Parathyroid adenoma (tissue), 2 donors: ENCODE results near the gene HELZ2.

Experiments used
- H2AFZ ChIP-seq: fragments of 300-600 bp; sonication (generic); one replicate; pipeline ENCODE4 v1.7.0; 2017; ENCODE audit warnings: antibody characterized with exemption, mild to moderate bottlenecking
- H3K27ac ChIP-seq: fragments of 300-600 bp; sonication (generic); one replicate; pipeline ENCODE4 v1.7.0; 2017
- H3K27me3 ChIP-seq: fragments of 300-600 bp; sonication (generic); one replicate; pipeline ENCODE4 v1.7.0; 2017; ENCODE audit warnings: low read length; ENCODE audit not compliant: control insufficient read depth, insufficient read depth
- H3K36me3 ChIP-seq: fragments of 300-600 bp; sonication (generic); one replicate; pipeline ENCODE4 v1.7.0; 2017; ENCODE audit warnings: low read length; ENCODE audit not compliant: control insufficient read depth, insufficient read depth
- H3K4me1 ChIP-seq: fragments of 300-600 bp; sonication (generic); one replicate; pipeline ENCODE4 v1.7.0; 2017; ENCODE audit warnings: control low read depth
- H3K4me2 ChIP-seq: fragments of 300-600 bp; sonication (generic); one replicate; pipeline ENCODE4 v1.7.0; 2017; ENCODE audit warnings: low read length
- H3K4me3 ChIP-seq: fragments of 300-600 bp; sonication (generic); one replicate; pipeline ENCODE4 v1.7.0; 2017; ENCODE audit warnings: low read depth, low read length
- H3K79me2 ChIP-seq: fragments of 300-600 bp; sonication (generic); one replicate; pipeline ENCODE4 v1.7.0; 2017; ENCODE audit warnings: control low read depth
- H3K9ac ChIP-seq: fragments of 300-600 bp; sonication (generic); one replicate; pipeline ENCODE4 v1.7.0; 2017; ENCODE audit warnings: mild to moderate bottlenecking
- H3K9me3 ChIP-seq: fragments of 300-600 bp; sonication (generic); one replicate; pipeline ENCODE4 v1.7.0; 2017; ENCODE audit warnings: low read length; ENCODE audit not compliant: control insufficient read depth
- TF ChIP-seq, protein P1 (sequence below): fragments of 300-600 bp; sonication (generic); IDR thresholded peaks from one replicate; pipeline ENCODE4 v1.7.0; 2017; ENCODE audit warnings: antibody characterized with exemption, mild to moderate bottlenecking
- donor health status: primary hyperparathyroidism.

HELZ2 gene

DNA sequence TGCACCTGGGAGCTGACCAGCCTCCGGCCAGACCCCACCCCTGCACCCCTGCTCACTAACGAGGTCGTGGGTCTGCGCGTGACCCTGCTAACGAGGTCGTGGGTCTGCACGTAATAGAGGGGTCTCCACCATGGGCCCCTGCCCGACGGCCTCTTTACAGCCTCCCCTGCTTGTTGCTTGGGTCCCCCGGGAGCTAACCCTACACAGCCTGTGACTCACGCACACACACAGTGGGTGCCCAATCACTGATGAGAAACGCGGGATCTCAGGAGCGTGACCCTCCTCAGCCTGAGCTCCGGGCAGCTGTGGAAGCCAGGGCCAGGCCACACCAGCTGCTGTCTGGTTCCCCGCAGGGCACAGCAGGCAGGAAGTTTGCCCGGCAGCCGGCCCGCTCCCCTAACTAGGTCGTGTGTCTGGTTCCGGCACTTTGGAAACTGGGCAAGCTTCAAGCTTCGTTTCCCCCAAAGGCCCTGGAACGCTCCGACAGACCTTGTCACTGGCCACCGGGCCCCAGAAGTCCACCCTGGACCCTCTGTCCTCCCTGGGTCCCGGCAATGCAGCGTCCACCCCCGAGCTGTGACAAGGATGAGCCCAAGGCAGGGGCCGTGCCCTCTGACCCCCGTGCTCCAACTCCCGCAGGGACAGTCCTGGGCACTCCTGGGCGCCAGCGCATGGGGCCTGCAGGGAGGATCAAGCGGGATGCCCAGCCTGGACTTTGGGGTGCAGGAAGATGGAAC is 37.6 kb downstream of the HELZ2 start:
- no peaks in the 10 kb centered on the region for H3K4me1 ChIP-seq

DNA sequence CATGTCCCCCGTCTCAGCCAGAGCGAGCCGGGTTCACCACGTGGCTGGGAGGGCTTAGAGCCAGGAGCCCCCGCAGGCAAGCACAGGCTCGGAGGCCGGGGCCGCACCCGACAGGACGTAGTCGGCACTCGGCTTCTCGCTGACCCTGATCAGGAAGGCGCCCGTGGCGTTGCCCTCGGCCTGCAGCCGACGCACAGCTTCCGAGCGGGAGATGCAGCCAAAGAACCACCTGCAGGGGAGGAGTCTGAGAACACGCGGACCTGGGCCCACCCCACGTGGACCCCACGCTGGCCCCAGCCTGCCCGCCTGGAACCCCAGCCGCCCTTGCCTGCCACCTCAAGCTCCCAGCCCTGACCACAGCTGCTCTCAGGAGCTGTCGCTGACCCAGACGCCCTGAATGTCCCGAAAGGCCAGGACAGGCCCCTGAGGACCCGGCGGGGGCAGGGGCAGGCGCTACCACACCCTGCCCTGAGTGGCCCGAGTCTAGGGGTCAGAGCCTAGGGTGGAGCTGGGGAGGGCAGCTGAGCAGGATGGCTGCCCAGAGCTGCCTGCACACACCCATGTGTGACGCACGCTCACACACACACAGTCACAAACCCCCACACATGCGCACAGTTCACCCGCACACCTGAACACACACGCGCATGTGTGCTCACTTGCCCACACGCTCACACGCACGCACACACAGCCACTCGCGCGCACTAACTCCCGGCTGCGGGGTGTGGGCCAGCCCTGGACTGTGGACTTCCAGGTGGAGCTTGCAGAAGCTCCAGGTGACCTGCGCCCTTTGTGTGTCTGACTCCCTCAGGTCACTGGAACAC is 39.0 kb downstream of the HELZ2 start:
- Histone ChIP-seq H2AFZ (no peak overlapping the region), H3K27me3 (no peaks in the 10 kb centered on the region), H3K9ac (no peak overlapping the region), H3K9me3 (no peaks in the 10 kb centered on the region), H3K4me1 (no peaks in the 10 kb centered on the region), H3K36me3 (no peaks in the 10 kb centered on the region), H3K79me2 (no peaks in the 10 kb centered on the region), H3K4me2 (no peak overlapping the region), H3K4me3 (no peak overlapping the region), H3K27ac (no peak overlapping the region)
- TF ChIP-seq, protein P1, sequence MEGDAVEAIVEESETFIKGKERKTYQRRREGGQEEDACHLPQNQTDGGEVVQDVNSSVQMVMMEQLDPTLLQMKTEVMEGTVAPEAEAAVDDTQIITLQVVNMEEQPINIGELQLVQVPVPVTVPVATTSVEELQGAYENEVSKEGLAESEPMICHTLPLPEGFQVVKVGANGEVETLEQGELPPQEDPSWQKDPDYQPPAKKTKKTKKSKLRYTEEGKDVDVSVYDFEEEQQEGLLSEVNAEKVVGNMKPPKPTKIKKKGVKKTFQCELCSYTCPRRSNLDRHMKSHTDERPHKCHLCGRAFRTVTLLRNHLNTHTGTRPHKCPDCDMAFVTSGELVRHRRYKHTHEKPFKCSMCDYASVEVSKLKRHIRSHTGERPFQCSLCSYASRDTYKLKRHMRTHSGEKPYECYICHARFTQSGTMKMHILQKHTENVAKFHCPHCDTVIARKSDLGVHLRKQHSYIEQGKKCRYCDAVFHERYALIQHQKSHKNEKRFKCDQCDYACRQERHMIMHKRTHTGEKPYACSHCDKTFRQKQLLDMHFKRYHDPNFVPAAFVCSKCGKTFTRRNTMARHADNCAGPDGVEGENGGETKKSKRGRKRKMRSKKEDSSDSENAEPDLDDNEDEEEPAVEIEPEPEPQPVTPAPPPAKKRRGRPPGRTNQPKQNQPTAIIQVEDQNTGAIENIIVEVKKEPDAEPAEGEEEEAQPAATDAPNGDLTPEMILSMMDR = no peak

More for the DNA sequence above, 37.6 kb downstream of the HELZ2 start:
- no peak overlapping the region for H3K27ac ChIP-seq
- H3K27me3 ChIP-seq = no peaks in the 10 kb centered on the region
- H3K9me3 ChIP-seq = no peaks in the 10 kb centered on the region
- H3K36me3 ChIP-seq = no peaks in the 10 kb centered on the region
- TF ChIP-seq, protein P1 = no peak
- no peak overlapping the region for H3K4me3 ChIP-seq
- H3K4me2 ChIP-seq = no peak overlapping the region
- no peak overlapping the region for H2AFZ ChIP-seq
- H3K9ac ChIP-seq = no peak overlapping the region
- no peaks in the 10 kb centered on the region for H3K79me2 ChIP-seq

DNA sequence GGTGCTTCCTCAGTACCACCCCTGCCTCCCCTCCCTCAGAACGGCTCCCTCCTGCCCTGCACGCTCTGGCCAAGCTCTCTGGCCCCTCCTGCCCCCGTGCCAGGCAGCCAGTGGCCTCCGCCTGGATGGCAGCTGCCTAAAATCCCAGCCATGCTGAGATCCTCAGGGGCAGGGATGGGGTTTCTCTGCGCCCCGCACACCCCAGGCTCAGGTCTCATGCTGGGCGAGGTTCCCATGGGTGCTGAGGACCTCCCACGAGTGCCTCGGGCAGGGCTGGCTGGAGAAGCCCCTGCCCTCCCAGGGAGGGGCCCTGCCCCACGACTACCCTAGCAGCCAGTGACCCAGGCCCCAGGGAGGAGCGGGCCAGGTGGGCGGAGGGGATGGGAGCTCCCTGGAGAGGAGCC is 39.6 kb downstream of the HELZ2 start:
- no peaks in the 10 kb centered on the region for H3K79me2 ChIP-seq
- H3K27ac ChIP-seq = no peak overlapping the region
- TF ChIP-seq, protein P1 = no peak
- no peak overlapping the region for H2AFZ ChIP-seq
- H3K4me2 ChIP-seq = no peak overlapping the region
- H3K4me3 ChIP-seq = no peak overlapping the region
- H3K9ac ChIP-seq = no peak overlapping the region
- H3K9me3 ChIP-seq = no peaks in the 10 kb centered on the region
- no peaks in the 10 kb centered on the region for H3K27me3 ChIP-seq
- H3K36me3 ChIP-seq = no peaks in the 10 kb centered on the region
- H3K4me1 ChIP-seq = no peaks in the 10 kb centered on the region

DNA sequence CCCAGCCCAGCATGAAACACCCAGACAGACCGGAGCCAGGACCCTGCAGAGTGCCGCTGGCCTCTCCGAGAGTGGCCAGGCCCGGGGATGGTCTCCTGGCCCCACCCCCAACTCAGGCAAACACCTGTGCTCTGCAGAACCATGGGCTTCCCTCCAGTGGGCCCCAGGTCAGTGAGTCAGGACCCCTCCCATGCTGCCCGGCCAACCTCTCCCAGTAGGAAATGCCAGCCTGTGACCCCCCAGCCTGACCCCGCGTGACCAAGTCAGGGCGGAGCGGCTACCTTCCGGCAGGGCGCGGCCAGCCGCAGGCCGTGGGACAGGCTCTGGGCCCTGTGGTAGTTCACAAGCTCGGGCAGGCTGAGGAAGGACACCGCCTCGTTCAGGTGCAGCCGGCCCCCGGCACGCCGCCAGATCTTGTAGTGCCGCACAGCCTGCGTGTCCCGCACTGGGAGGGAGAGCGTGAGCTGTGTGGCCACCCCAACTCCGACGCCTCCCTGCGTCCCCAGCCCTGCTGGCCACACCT is 40.1 kb downstream of the HELZ2 start:
- Histone ChIP-seq H3K27ac (no peak overlapping the region), H3K79me2 (no peaks in the 10 kb centered on the region), H3K4me2 (no peak overlapping the region), H2AFZ (no peak overlapping the region), H3K4me1 (no peaks in the 10 kb centered on the region), H3K4me3 (no peak overlapping the region), H3K9ac (no peak overlapping the region), H3K36me3 (no peaks in the 10 kb centered on the region), H3K9me3 (no peaks in the 10 kb centered on the region), H3K27me3 (no peaks in the 10 kb centered on the region)
- TF ChIP-seq, protein P1 = no peak
